HCT116 (cell line): ENCODE results near the gene RBMXL2. TPM values are rescaled to one million over a fixed set of nuclear protein-coding genes. Genes with fewer than 3 reads are reported as not detected.

Experiments
- ATAC-seq: fragments of 200-7000 bp; cut with Tn5 transposase; 2 replicates; pipeline ENCODE4 v1.9.1; 2020; ENCODE audit warnings: mild to moderate bottlenecking, moderate library complexity
- BruUV-seq: library from RNA; stranded (reverse); fragments of 400-500 nt; replicated peaks from 2 replicates; lab custom pipeline; 2021; lab: Mats Ljungman, UMichigan
- CTCF ChIA-PET: fragments of 300-600 bp; sonication (Branson Sonifier 250); formaldehyde crosslinking; loops from one replicate; lab custom pipeline; 2021; ENCODE audit warnings: antibody characterized with exemption; lab: Charles Lee
- POLR2A ChIA-PET: fragments of 300-600, 350-600 bp; sonication (Branson Sonifier 250); formaldehyde crosslinking; loops from one replicate; lab custom pipeline; 2021; ENCODE audit warnings: antibody characterized with exemption; lab: Charles Lee
- RAD21 ChIA-PET, 2 experiments: fragments of 300-600 bp; sonication (Branson Sonifier 250); formaldehyde crosslinking; loops; one replicate each; lab custom pipeline; 2023; ENCODE audit warnings: low total read pairs in 2 of 2; ENCODE audit not compliant: uncharacterized antibody in 2 of 2, unreplicated experiment in 2 of 2, low non-redundant PET in 1 of 2; lab: Charles Lee
- DNase-seq: peaks from one replicate; pipeline ENCODE4 v3.0.0-alpha.2; 2010; ENCODE audit warnings: low read depth, low spot score
- H2AFZ ChIP-seq: fragments of 200-600 bp; shearing (Covaris generic), sonication (generic); 2 replicates; pipeline ENCODE4 v1.6.1; 2017; ENCODE audit warnings: low read depth, mixed run types, mixed read lengths, antibody characterized with exemption, low read length; ENCODE audit not compliant: poor library complexity, severe bottlenecking
- H3K27ac ChIP-seq: 2 replicates; pipeline ENCODE4 v1.5.1; 2012; ENCODE audit warnings: low read depth, low read length
- H3K27me3 ChIP-seq: fragments of 200-600 bp; sonication (generic); 2 replicates; pipeline ENCODE4 v1.6.1; 2016; ENCODE audit warnings: mixed run types, low read length, mixed read lengths; ENCODE audit not compliant: insufficient read depth
- H3K36me3 ChIP-seq, 2 experiments: fragments of 200-500 bp in 1 of 2; fragments of 200-600 bp in 1 of 2; sonication (Bioruptor generic) in 1 of 2; sonication (generic) in 1 of 2; 2 replicates each; pipeline versions ENCODE4 v1.5.1 to v1.6.1; 2014 to 2016; ENCODE audit warnings: low read length in 2 of 2, inconsistent platforms in 1 of 2, mixed read lengths in 1 of 2, mixed run types in 1 of 2; ENCODE audit not compliant: insufficient read depth in 2 of 2, control insufficient read depth in 1 of 2
- H3K4me1 ChIP-seq, 2 experiments: fragments of 200-600 bp in 1 of 2; sonication (generic) in 1 of 2; 2 replicates each; pipeline versions ENCODE4 v1.5.1 to v1.6.1; 2012 to 2017; ENCODE audit warnings: low read length in 2 of 2, inconsistent platforms in 1 of 2, mild to moderate bottlenecking in 1 of 2, mixed read lengths in 1 of 2, mixed run types in 1 of 2, moderate library complexity in 1 of 2; ENCODE audit not compliant: insufficient read depth in 2 of 2, control insufficient read depth in 1 of 2
- H3K4me2 ChIP-seq: fragments of 200-600 bp; sonication (generic); 2 replicates; pipeline ENCODE4 v1.6.1; 2017; ENCODE audit warnings: mixed run types, low read length, mixed read lengths
- H3K4me3 ChIP-seq, 2 experiments: fragments of 200-600 bp in 1 of 2; sonication (generic) in 1 of 2; replicated peaks in 1 of 2; 2 replicates each; pipeline ENCODE4 v1.5.1; 2011 to 2016; ENCODE audit warnings: low read length in 2 of 2, control low read depth in 1 of 2, low read depth in 1 of 2, mild to moderate bottlenecking in 1 of 2, mixed read lengths in 1 of 2, mixed run types in 1 of 2
- H3K79me2 ChIP-seq: fragments of 200-600 bp; sonication (generic); 2 replicates; pipeline ENCODE4 v1.6.1; 2017; ENCODE audit warnings: mild to moderate bottlenecking, mixed run types, low read length, moderate library complexity, mixed read lengths; ENCODE audit not compliant: insufficient read depth
- H3K9ac ChIP-seq: fragments of 200-600 bp; sonication (generic); 2 replicates; pipeline ENCODE4 v1.6.1; 2016; ENCODE audit warnings: low read length, mixed read lengths
- H3K9me2 ChIP-seq: fragments of 200-600 bp; sonication (generic), shearing (Covaris generic); 2 replicates; pipeline ENCODE4 v1.6.1; 2017; ENCODE audit warnings: mixed run types, mild to moderate bottlenecking, moderate library complexity; ENCODE audit not compliant: insufficient read depth
- H3K9me3 ChIP-seq, 2 experiments: fragments of 200-500 bp in 1 of 2; fragments of 200-600 bp in 1 of 2; sonication (Bioruptor generic) in 1 of 2; sonication (generic) in 1 of 2; 2 replicates each; pipeline ENCODE4 v1.6.1; 2014 to 2017; ENCODE audit warnings: low read length in 2 of 2, mixed read lengths in 2 of 2, inconsistent platforms in 1 of 2, low read depth in 1 of 2, mild to moderate bottlenecking in 1 of 2, mixed run types in 1 of 2, moderate library complexity in 1 of 2; ENCODE audit not compliant: control insufficient read depth in 1 of 2, insufficient read depth in 1 of 2
- H4K20me1 ChIP-seq: fragments of 200-600 bp; sonication (generic), shearing (Covaris generic); 2 replicates; pipeline ENCODE4 v1.6.1; 2017; ENCODE audit warnings: mixed run types, mild to moderate bottlenecking, moderate library complexity; ENCODE audit not compliant: insufficient read depth
- CBX3 ChIP-seq: IDR thresholded peaks from 2 replicates; pipeline ENCODE4 v1.6.1; 2012; ENCODE audit warnings: low read depth
- CEBPB ChIP-seq: IDR thresholded peaks from 2 replicates; pipeline ENCODE4 v1.6.1; 2012; ENCODE audit warnings: low read depth
- CTCF ChIP-seq, 3 experiments: fragments of 200-600 bp in 1 of 3; sonication (generic) in 1 of 3; IDR thresholded peaks in 2 of 3; conservative IDR thresholded peaks in 1 of 3; 2 replicates each; pipeline ENCODE4 v1.5.1; 2012 to 2017; ENCODE audit warnings: low read depth in 2 of 3, low read length in 2 of 3, antibody characterized with exemption in 1 of 3, borderline replicate concordance in 1 of 3, control low read depth in 1 of 3, mild to moderate bottlenecking in 1 of 3, mixed read lengths in 1 of 3, mixed run types in 1 of 3, moderate library complexity in 1 of 3; ENCODE audit not compliant: insufficient read depth in 1 of 3
- EGR1 ChIP-seq: IDR thresholded peaks from 2 replicates; pipeline ENCODE4 v1.6.1; 2012; ENCODE audit warnings: low read depth
- ELF1 ChIP-seq: IDR thresholded peaks from 2 replicates; pipeline ENCODE4 v1.6.1; 2012; ENCODE audit warnings: low read depth, borderline replicate concordance
- EZH2 ChIP-seq: fragments of 200-600 bp; sonication (generic); IDR thresholded peaks from 2 replicates; pipeline ENCODE4 v1.6.1; 2017; ENCODE audit warnings: antibody characterized with exemption, mixed run types
- EZH2phosphoT487 ChIP-seq: fragments of 200-600 bp; IDR thresholded peaks from 2 replicates; pipeline ENCODE4 v1.6.1; 2018; ENCODE audit warnings: antibody characterized with exemption, borderline replicate concordance
- FOSL1 ChIP-seq: IDR thresholded peaks from 2 replicates; pipeline ENCODE4 v1.6.1; 2012; ENCODE audit warnings: low read depth
- JUND ChIP-seq: IDR thresholded peaks from 2 replicates; pipeline ENCODE4 v1.6.1; 2012
- MAX ChIP-seq: IDR thresholded peaks from 2 replicates; pipeline ENCODE4 v1.6.1; 2012
- POLR2A ChIP-seq: IDR thresholded peaks from 2 replicates; pipeline ENCODE4 v1.7.0; 2011; ENCODE audit warnings: borderline replicate concordance; ENCODE audit not compliant: insufficient read depth, insufficient read length; ENCODE audit errors: extremely low read depth
- POLR2AphosphoS5 ChIP-seq: IDR thresholded peaks from 2 replicates; pipeline ENCODE4 v1.6.1; 2011; ENCODE audit warnings: mild to moderate bottlenecking, low read depth, low read length, moderate library complexity
- RAD21 ChIP-seq: IDR thresholded peaks from 2 replicates; pipeline ENCODE4 v1.6.1; 2012; ENCODE audit warnings: low read depth, mild to moderate bottlenecking
- SIN3A ChIP-seq: IDR thresholded peaks from 2 replicates; pipeline ENCODE4 v1.6.1; 2012; ENCODE audit warnings: low read depth
- TCF7L2 ChIP-seq: IDR thresholded peaks from 2 replicates; pipeline ENCODE4 v1.7.0; 2011; ENCODE audit warnings: borderline replicate concordance, inconsistent platforms; ENCODE audit not compliant: insufficient read depth, insufficient read length; ENCODE audit errors: extremely low read depth
- ZFX ChIP-seq: fragments of 450-650 bp; IDR thresholded peaks from 2 replicates; pipeline ENCODE4 v1.6.1; 2017
- intact Hi-C: fragments of 100-400 bp; cut with micrococcal nuclease; formaldehyde crosslinking; loops from 2 replicates; pipeline ENCODE4 v1.10.0; 2022
- total RNA-seq: library from RNA; stranded (reverse); gene quantifications from one replicate; pipeline ENCODE4 v1.2.1, GENCODE V29; 2021; ENCODE audit not compliant: unreplicated experiment
- TF ChIP-seq, protein P1 (sequence below): IDR thresholded peaks from 2 replicates; pipeline ENCODE4 v1.6.1; 2012; ENCODE audit warnings: low read depth

Gene RBMXL2
- total RNA-seq, 1 experiment from 2014 or later = 0.12 TPM

- TF ChIP-seq POLR2A (no peak), EGR1 (no peak), ZFX (no peak), POLR2AphosphoS5 (no peak), MAX (no peak), EZH2phosphoT487 (no peak), EZH2 (no peak), SIN3A (no peak), CTCF (IDR thresholded peaks at IDR 0.05 in 2 of 3, conservative IDR thresholded peaks at IDR 0.05 in 1 of 3; ENCODE audit: borderline replicate concordance in 1 of 3, insufficient read depth in 1 of 3, low read depth in 2 of 3, low read length in 2 of 3) (no peak), CBX3 (no peak), ELF1 (no peak), CEBPB (no peak), RAD21 (no peak), JUND (no peak), FOSL1 (no peak), TCF7L2 (no peak)
- TF ChIP-seq, protein P1, sequence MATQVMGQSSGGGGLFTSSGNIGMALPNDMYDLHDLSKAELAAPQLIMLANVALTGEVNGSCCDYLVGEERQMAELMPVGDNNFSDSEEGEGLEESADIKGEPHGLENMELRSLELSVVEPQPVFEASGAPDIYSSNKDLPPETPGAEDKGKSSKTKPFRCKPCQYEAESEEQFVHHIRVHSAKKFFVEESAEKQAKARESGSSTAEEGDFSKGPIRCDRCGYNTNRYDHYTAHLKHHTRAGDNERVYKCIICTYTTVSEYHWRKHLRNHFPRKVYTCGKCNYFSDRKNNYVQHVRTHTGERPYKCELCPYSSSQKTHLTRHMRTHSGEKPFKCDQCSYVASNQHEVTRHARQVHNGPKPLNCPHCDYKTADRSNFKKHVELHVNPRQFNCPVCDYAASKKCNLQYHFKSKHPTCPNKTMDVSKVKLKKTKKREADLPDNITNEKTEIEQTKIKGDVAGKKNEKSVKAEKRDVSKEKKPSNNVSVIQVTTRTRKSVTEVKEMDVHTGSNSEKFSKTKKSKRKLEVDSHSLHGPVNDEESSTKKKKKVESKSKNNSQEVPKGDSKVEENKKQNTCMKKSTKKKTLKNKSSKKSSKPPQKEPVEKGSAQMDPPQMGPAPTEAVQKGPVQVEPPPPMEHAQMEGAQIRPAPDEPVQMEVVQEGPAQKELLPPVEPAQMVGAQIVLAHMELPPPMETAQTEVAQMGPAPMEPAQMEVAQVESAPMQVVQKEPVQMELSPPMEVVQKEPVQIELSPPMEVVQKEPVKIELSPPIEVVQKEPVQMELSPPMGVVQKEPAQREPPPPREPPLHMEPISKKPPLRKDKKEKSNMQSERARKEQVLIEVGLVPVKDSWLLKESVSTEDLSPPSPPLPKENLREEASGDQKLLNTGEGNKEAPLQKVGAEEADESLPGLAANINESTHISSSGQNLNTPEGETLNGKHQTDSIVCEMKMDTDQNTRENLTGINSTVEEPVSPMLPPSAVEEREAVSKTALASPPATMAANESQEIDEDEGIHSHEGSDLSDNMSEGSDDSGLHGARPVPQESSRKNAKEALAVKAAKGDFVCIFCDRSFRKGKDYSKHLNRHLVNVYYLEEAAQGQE = no peak
- H3K4me1 ChIP-seq = no peaks in the 10 kb centered on the region
- intact Hi-C loops = no loop called here
- H3K9me3 ChIP-seq = no peaks in the 10 kb centered on the region
- no peaks in the 10 kb centered on the region for H4K20me1 ChIP-seq
- H2AFZ ChIP-seq = no peak overlapping the region
- no peak overlapping the region for H3K4me3 ChIP-seq
- no peaks in the 10 kb centered on the region for H3K9me2 ChIP-seq
- ChIA-PET POLR2A (no interaction called here), RAD21 (no interaction called here), CTCF (no interaction called here)
- no peak for ATAC-seq
- H3K36me3 ChIP-seq = no peaks in the 10 kb centered on the region
- no peak for DNase-seq
- H3K79me2 ChIP-seq = no peaks in the 10 kb centered on the region
- BruUV-seq = no TSS peak
- peaks cover 32% of the 10 kb centered on the region for H3K27me3 ChIP-seq
- H3K27ac ChIP-seq = no peak overlapping the region
- H3K4me2 ChIP-seq = no peak overlapping the region
- H3K9ac ChIP-seq = no peak overlapping the region
Observed at GRCh38 chr11:7138051-7138450, 49.3 kb downstream of the RBMXL2 start.
